ENCODE data around the gene CDKN2D.

DNA sequence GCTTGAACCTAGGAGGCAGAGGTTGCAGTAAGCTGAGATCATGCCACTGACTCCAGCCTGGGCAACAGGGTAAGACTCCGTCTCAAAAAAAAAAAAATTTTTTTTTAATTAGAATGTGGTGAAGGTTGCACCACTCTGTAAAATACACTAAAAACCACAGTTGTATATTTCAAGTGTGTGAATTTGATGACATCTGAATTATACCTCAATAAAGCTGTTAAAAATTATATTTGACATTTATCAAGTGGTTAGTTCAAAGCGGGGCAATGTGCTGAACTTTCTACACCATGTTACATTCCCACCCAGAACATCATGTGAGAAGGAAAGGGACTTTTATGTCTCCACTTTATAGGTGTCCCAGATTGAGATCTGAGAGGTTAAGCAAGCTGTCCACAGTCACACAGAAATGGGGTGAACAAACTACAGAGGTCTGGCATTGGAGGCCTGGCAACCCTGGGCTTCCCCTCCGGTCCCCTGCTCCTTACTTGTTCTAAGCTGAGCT, 45.6 kb downstream of the CDKN2D start:
- no peak for TF ChIP-seq POLR2AphosphoS5 (IDR thresholded peaks at IDR 0.05; ENCODE audit: low read depth, low read length)
- TF ChIP-seq, protein P1, sequence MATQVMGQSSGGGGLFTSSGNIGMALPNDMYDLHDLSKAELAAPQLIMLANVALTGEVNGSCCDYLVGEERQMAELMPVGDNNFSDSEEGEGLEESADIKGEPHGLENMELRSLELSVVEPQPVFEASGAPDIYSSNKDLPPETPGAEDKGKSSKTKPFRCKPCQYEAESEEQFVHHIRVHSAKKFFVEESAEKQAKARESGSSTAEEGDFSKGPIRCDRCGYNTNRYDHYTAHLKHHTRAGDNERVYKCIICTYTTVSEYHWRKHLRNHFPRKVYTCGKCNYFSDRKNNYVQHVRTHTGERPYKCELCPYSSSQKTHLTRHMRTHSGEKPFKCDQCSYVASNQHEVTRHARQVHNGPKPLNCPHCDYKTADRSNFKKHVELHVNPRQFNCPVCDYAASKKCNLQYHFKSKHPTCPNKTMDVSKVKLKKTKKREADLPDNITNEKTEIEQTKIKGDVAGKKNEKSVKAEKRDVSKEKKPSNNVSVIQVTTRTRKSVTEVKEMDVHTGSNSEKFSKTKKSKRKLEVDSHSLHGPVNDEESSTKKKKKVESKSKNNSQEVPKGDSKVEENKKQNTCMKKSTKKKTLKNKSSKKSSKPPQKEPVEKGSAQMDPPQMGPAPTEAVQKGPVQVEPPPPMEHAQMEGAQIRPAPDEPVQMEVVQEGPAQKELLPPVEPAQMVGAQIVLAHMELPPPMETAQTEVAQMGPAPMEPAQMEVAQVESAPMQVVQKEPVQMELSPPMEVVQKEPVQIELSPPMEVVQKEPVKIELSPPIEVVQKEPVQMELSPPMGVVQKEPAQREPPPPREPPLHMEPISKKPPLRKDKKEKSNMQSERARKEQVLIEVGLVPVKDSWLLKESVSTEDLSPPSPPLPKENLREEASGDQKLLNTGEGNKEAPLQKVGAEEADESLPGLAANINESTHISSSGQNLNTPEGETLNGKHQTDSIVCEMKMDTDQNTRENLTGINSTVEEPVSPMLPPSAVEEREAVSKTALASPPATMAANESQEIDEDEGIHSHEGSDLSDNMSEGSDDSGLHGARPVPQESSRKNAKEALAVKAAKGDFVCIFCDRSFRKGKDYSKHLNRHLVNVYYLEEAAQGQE (IDR thresholded peaks at IDR 0.05; ENCODE audit: low read depth) = no peak
- no peak for TF ChIP-seq EZH2 (IDR thresholded peaks at IDR 0.05)
- TF ChIP-seq, protein P2, sequence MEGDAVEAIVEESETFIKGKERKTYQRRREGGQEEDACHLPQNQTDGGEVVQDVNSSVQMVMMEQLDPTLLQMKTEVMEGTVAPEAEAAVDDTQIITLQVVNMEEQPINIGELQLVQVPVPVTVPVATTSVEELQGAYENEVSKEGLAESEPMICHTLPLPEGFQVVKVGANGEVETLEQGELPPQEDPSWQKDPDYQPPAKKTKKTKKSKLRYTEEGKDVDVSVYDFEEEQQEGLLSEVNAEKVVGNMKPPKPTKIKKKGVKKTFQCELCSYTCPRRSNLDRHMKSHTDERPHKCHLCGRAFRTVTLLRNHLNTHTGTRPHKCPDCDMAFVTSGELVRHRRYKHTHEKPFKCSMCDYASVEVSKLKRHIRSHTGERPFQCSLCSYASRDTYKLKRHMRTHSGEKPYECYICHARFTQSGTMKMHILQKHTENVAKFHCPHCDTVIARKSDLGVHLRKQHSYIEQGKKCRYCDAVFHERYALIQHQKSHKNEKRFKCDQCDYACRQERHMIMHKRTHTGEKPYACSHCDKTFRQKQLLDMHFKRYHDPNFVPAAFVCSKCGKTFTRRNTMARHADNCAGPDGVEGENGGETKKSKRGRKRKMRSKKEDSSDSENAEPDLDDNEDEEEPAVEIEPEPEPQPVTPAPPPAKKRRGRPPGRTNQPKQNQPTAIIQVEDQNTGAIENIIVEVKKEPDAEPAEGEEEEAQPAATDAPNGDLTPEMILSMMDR (IDR thresholded peaks at IDR 0.05 in 2 of 3, conservative IDR thresholded peaks at IDR 0.05 in 1 of 3; ENCODE audit: borderline replicate concordance in 1 of 3, insufficient read depth in 1 of 3, low read depth in 2 of 3, low read length in 2 of 3) = no peak
- TF ChIP-seq FOSL1 (IDR thresholded peaks at IDR 0.05; ENCODE audit: low read depth) = no peak
- TF ChIP-seq TCF7L2 (IDR thresholded peaks at IDR 0.05; ENCODE audit: borderline replicate concordance, extremely low read depth, insufficient read depth, insufficient read length) = no peak
- no peak for TF ChIP-seq SIN3A (IDR thresholded peaks at IDR 0.05; ENCODE audit: low read depth)
- no peak for TF ChIP-seq ZFX (IDR thresholded peaks at IDR 0.05)

Measured in HCT116 (cell line).